ENCODE measurements around the gene TTC39C.

The TTC39C gene

DNA sequence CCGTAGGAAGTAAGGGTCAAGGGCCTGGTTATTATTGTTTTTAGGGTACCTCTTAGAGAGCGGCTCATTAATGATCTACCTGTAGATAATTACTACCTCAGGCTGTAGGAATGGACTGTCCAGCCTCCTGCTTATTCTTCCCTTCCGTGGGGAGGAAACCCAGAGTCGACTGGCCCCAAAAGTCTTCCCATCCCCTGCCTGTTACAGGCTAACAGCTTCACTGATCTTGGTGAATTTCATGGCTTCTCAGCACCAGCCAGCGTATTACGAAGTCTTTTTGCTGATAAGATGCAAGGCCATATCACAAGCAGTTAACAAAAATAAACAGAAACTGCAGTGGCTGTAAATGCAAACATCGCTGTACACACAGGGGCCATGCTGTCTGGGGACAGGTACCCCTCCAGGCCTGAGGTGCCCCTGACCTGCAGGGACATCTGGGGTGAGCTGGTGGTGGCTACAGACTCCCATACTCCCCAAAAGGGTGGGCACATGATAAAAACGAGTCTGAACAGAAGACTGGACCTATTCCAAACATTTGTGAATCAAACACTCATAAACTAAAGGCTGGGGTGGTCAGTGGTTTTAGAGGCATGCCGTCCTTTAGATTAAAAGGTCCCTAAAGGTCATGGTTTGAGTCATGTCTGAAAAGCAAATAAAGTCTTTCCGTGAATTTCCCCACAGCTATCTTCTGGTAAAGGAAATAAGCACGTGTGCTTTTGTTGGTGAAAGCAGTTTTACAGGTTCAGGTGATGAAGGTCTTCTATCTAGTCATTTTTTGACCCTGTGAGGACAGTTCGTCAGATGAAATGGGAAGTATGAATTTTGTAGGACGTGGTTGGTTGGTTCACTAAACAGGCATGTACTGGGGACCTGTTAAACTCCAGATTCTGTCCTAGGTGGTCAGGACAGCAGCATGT, 36.7 kb downstream of the TTC39C start:
- TF ChIP-seq, protein P1, sequence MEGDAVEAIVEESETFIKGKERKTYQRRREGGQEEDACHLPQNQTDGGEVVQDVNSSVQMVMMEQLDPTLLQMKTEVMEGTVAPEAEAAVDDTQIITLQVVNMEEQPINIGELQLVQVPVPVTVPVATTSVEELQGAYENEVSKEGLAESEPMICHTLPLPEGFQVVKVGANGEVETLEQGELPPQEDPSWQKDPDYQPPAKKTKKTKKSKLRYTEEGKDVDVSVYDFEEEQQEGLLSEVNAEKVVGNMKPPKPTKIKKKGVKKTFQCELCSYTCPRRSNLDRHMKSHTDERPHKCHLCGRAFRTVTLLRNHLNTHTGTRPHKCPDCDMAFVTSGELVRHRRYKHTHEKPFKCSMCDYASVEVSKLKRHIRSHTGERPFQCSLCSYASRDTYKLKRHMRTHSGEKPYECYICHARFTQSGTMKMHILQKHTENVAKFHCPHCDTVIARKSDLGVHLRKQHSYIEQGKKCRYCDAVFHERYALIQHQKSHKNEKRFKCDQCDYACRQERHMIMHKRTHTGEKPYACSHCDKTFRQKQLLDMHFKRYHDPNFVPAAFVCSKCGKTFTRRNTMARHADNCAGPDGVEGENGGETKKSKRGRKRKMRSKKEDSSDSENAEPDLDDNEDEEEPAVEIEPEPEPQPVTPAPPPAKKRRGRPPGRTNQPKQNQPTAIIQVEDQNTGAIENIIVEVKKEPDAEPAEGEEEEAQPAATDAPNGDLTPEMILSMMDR (conservative IDR thresholded peaks at IDR 0.05) = no peak
- no peak for TF ChIP-seq ZFX (IDR thresholded peaks at IDR 0.05)

DNA sequence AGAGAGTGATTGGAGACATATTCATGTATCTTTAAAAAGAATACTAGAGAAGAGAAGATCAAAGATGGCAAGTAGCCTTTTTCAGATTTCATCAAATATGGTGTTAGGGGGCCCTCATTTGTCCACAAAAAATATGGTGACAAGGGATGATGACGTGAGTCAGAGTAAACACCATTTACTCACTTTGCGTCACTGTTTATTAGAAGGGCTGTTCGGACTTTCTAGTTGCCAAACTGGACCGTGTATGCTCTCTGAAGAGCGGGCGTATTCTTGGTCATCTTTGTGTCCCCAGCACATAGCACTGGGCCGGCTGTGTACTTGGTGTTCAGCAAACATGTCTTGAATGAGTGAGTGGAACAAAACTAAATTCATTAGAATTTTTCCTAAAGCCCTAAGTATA, 37.5 kb downstream of the TTC39C start:
- peak overlapping the region; percentile 72; the same call in 1 of the 2 replicates for H3K27ac ChIP-seq
- no peak for TF ChIP-seq ZFX (IDR thresholded peaks at IDR 0.05)
- TF ChIP-seq, protein P1 (conservative IDR thresholded peaks at IDR 0.05) = no peak

More for the DNA sequence above, 36.7 kb downstream of the TTC39C start:
- H3K27ac ChIP-seq = peak overlapping the region; percentile 72

DNA sequence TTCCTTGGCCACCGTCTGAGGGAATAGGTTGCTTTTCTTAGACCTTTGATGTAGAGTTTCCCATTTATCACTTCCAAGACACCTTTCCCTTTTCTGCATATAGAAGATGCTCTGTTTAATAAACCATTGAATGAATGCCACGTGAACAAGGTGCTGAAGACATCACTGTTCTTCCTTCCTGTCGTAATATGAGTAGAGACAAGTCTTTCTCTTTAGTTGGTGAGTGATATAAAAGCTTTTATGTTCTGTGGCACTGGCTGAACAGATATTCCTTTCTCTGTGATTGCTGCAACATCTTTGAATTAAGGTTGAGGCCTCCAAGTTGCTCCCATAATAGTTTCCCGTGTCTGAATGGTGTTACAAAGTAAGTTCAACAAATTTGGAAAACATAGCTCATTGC, 38.7 kb downstream of the TTC39C start:
- H3K27ac ChIP-seq = no peak overlapping the region
- TF ChIP-seq, protein P1 (conservative IDR thresholded peaks at IDR 0.05) = no peak
- no peak for TF ChIP-seq ZFX (IDR thresholded peaks at IDR 0.05)

DNA sequence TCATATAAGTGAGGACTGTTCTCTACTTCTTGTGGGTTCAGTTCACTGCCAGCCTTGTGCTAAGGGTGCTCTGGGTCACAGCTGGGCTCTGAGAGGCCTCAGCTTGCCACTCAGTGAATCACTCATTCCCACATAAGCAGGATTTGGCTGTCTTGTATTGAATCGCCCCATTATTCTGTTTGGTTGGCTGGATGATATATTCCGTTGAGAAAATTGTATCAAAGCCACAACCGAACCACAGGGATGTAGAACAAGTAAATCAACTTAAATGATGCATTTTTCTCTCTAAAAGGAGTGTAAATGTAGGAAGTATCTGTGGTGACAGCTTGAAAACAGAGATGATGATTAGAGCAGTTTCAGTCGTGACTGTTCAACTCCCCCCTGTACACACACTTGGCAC, 39.6 kb downstream of the TTC39C start:
- H3K27ac ChIP-seq = no peak overlapping the region
- no peak for TF ChIP-seq ZFX (IDR thresholded peaks at IDR 0.05)
- TF ChIP-seq, protein P1 (conservative IDR thresholded peaks at IDR 0.05) = no peak

DNA sequence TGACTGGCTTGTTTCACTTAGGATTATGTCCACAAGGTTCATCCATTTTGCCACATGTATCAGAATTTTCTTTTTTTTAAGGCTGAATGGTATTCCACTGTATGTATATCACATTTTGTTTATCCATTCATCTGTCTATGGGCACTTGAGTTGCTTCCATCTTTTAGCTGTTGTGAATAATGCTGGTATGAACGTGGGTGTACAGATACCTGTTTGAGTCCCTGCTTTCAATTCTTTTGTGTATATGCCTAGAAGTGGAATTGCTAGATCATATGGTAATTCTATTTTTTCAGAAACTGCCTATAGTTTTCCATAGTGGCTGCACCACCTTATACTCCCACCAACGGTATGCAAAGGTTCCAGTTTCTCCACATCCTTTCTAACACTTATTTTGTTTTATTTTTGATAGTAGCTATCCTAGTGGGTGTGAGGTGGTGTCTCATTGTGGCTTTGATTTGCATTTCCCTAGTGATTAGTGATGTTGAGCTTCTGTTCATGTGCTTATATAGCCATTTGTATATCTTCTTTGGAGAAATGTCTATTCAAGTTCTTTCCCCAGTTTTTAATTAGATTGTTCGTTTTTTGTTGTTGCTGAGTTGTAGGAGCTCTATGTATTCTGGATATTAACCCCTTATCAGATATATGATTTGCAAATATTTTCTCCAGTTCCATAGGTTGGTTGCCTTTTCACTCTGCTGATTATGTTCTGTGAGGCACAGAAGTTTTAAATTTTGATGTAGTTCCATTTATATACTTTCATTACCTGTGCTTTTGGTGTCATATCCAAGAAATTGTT, 40.7 kb downstream of the TTC39C start:
- H3K27ac ChIP-seq = no peak overlapping the region
- TF ChIP-seq, protein P1 (conservative IDR thresholded peaks at IDR 0.05) = no peak
- no peak for TF ChIP-seq ZFX (IDR thresholded peaks at IDR 0.05)

DNA sequence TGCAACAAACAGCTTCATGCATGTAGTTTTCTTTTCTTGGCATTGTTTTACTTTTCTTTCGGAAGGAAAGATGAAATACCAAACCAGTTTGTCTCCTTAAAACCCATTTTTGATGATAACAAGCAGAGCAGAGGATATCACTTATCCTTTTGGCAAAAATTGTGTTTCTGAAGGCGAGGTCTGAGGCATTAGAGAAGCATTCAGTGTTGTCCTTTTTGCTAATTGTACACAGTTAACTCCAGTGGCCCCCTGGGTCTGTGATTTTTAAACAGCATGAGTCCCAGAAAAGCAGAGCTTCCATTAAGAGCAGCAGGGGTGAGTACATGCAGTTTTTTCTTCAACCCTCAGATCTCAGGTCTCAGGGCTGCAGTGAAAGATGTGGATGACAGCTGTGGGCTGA, 41.3 kb downstream of the TTC39C start:
- H3K27ac ChIP-seq = no peak overlapping the region
- TF ChIP-seq, protein P1 (conservative IDR thresholded peaks at IDR 0.05) = no peak
- no peak for TF ChIP-seq ZFX (IDR thresholded peaks at IDR 0.05)

DNA sequence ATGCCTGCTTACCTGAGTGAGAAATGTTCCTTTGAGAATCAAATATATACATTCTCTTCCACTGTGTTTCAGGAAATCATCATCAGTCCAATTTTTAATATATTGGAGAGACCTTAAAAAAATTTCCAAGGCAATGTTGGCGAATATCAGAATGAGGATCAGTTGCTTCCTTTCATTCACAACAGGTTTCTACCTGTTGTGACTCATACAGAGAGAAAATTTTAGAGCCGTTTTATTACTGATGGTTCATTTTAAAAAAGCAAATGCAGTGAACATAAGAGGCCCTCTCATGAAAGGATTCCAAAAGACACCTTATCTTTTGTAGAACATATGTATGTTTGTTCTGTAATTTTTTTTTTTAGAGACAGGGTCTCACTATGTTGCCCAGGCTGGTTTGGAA, 42.0 kb downstream of the TTC39C start:
- TF ChIP-seq, protein P1 (conservative IDR thresholded peaks at IDR 0.05) = no peak
- TF ChIP-seq ZFX (IDR thresholded peaks at IDR 0.05) = no peak
- H3K27ac ChIP-seq = no peak overlapping the region
